Measurements from ENCODE around the gene PCBP2. TPM values are rescaled to one million over a fixed set of nuclear protein-coding genes. Genes with fewer than 3 reads are reported as not detected.

Gene PCBP2
- total and polyA plus RNA-seq, 4 experiments from 2014 or later = 88.0 to 858 (median 483) TPM

DNA sequence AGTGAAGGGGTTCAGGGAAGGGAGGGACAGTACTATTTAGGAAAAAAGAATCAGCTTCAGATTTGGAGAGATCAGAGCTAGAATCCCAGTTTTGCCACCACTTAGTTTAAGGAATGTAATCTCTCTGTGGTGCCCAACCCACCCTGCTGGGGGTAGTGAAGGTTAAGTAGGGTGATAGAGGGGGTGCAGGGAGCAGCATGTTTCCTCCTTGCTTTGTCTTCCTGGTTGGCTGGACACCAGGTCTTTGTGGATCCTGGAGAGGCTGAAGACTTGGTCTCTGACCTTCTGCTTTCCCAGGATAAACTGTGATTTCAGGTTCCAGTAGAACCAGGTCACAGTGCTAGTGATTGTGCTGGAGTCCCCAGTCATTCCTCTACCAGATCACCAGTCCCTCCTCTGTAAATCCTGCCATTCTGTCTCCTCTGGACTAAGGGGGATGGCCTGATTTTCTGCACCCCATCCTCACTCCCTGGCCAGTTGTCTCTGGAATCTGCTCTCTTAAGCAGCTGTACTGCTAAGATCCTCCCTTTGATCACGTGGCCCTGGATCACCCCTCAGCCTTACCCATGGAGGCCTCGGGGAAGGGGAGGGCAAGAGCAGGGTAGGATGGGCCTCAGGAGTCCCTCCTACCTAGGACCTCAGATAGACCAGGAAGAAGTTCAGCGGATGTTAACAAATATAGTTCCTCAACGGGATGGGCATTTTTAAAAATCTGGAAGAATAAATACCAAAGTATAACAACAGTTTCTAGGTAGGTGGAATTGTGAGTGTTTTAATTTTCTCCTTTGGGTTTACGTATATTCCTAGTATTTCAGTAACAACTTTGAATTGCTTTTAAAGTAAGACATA lies 44.2 kb downstream of the PCBP2 start:
- Mint-ChIP-seq H3K4me3 (peak overlapping the region in 7 of 8 donors; percentile 0 to 49 (median 23)), H3K27me3 (no peaks in the 10 kb centered on the region), H3K27ac (peak overlapping the region in 4 of 7 donors; percentile 42 to 80 (median 54)), H3K9me3 (no peaks in the 10 kb centered on the region), H3K36me3 (peaks cover 0 to 4% of the 10 kb centered on the region in 2 donors), H3K4me1 (peaks cover 28 to 77% (median 55%) of the 10 kb centered on the region in 4 donors)
- Histone ChIP-seq H3K9me3 (ENCODE audit: control insufficient read depth in 1 of 2, low read length in 2 of 2) (no peaks in the 10 kb centered on the region), H3K27ac (ENCODE audit: low read depth, low read length) (no peak overlapping the region), H3K36me3 (ENCODE audit: insufficient read depth, low read length) (no peaks in the 10 kb centered on the region), H3K4me1 (ENCODE audit: insufficient read depth, low read length) (peaks cover 46% of the 10 kb centered on the region), H3K27me3 (ENCODE audit: insufficient read depth, low read length) (no peaks in the 10 kb centered on the region), H3K4me3 (ENCODE audit: low read length in 2 of 2) (no peak overlapping the region)
- POLR2A ChIA-PET (ENCODE audit: partially characterized antibody) = interaction anchor here (0.6 to 7.2 kb wide), 3 partner anchors 43 to 116 kb away, joined by 3 to 54 read pairs (median 5); partner anchors contain the start of genes PRR13 and SP1
- CTCF ChIA-PET (ENCODE audit: partially characterized antibody) = interaction anchor here (5.5 kb wide), 1 partner anchor 13 kb away, joined by 27 read pairs; no protein-coding TSS in a partner anchor
- intact Hi-C loops (cut with micrococcal nuclease) = no loop called here
- no peak for DNase-seq

DNA sequence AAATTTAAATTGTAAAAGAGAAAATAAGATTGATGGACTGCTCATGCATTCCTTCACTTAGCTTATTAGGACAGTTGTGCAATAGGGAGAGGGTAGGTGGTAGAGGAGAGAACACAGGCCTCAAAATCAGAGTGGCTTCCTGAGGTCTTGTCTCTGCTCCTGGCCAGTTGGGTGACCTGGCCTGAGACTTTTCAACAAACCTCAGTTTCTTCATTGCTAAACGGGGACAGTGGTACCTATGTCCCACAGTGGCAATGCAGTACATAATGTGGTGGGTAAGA lies 44.8 kb downstream of the PCBP2 start:
- H3K4me3 ChIP-seq (ENCODE audit: low read length in 2 of 2) = no peak overlapping the region
- Mint-ChIP-seq H3K4me3 (peak overlapping the region in 1 of 8 donors; percentile 0), H3K27me3 (no peaks in the 10 kb centered on the region), H3K27ac (peak overlapping the region in 1 of 7 donors; percentile 42), H3K4me1 (peaks cover 28 to 81% (median 55%) of the 10 kb centered on the region in 4 donors), H3K9me3 (no peaks in the 10 kb centered on the region), H3K36me3 (peaks cover 0 to 4% of the 10 kb centered on the region in 2 donors)
- H3K4me1 ChIP-seq (ENCODE audit: insufficient read depth, low read length) = peaks cover 50% of the 10 kb centered on the region
- H3K36me3 ChIP-seq (ENCODE audit: insufficient read depth, low read length) = no peaks in the 10 kb centered on the region
- POLR2A ChIA-PET (ENCODE audit: partially characterized antibody) = interaction anchor here (6.2 to 7.2 kb wide), 2 partner anchors 55 to 174 kb away, joined by 54 to 75 read pairs; partner anchors contain the start of genes AAAS and PRR13
- intact Hi-C loops (cut with micrococcal nuclease) = no loop called here
- CTCF ChIA-PET (ENCODE audit: partially characterized antibody) = no interaction called here
- no peaks in the 10 kb centered on the region for H3K27me3 ChIP-seq (ENCODE audit: insufficient read depth, low read length)
- no peak for DNase-seq
- no peaks in the 10 kb centered on the region for H3K9me3 ChIP-seq (ENCODE audit: control insufficient read depth in 1 of 2, low read length in 2 of 2)
- no peak overlapping the region for H3K27ac ChIP-seq (ENCODE audit: low read depth, low read length)

- H3K36me3 ChIP-seq (ENCODE audit: insufficient read depth, low read length) = no peaks in the 10 kb centered on the region
- ChIA-PET POLR2A (ENCODE audit: partially characterized antibody) (interaction anchor here (1.0 to 7.2 kb wide), 8 partner anchors 7 to 175 kb away, joined by 4 to 75 read pairs (median 48); partner anchors contain the start of genes AAAS, PRR13 and SP1), CTCF (ENCODE audit: partially characterized antibody) (interaction anchor here (1.2 to 1.4 kb wide), 2 partner anchors 16 to 176 kb away, joined by 3 to 5 read pairs; partner anchors contain the start of gene AAAS)
- intact Hi-C loops (cut with micrococcal nuclease) = no loop called here
- no peak for DNase-seq
- H3K27me3 ChIP-seq (ENCODE audit: insufficient read depth, low read length) = no peaks in the 10 kb centered on the region
- Mint-ChIP-seq H3K27me3 (no peaks in the 10 kb centered on the region), H3K27ac (peak overlapping the region in 4 of 7 donors; percentile 43 to 93 (median 88)), H3K4me3 (peak overlapping the region in 7 of 8 donors; percentile 20 to 93 (median 86)), H3K4me1 (peaks cover 26 to 80% (median 55%) of the 10 kb centered on the region in 4 donors), H3K36me3 (peaks cover 0 to 4% of the 10 kb centered on the region in 2 donors), H3K9me3 (no peaks in the 10 kb centered on the region)
- H3K9me3 ChIP-seq (ENCODE audit: control insufficient read depth in 1 of 2, low read length in 2 of 2) = no peaks in the 10 kb centered on the region
- no peak overlapping the region for H3K4me3 ChIP-seq (ENCODE audit: low read length in 2 of 2)
- no peak overlapping the region for H3K27ac ChIP-seq (ENCODE audit: low read depth, low read length)
- peaks cover 57% of the 10 kb centered on the region for H3K4me1 ChIP-seq (ENCODE audit: insufficient read depth, low read length)
These were observed 45.6 kb downstream of the PCBP2 start for GRCh38 chr12:53497461-53497860.

DNA sequence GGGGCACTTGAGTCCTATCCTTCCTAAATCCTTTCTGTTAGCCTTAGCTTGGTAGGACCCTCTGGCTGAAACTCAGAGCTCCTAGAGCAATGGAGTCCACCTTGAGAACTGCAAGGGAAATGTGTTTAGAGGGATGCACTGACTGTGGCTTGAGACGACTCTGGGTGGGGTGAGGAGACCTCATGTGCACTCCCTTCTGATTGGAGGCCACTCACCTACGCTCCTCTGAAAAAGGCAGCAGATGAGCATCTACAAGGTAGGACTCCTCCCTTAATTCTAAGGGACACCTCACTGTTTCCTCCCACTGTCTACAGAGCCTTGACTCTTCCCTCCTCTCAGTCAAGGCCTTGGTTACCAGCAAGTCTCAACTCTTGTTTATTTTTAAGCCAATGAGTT lies 46.3 kb downstream of the PCBP2 start:
- H3K27me3 ChIP-seq (ENCODE audit: insufficient read depth, low read length) = no peaks in the 10 kb centered on the region
- peak overlapping the region; percentile 83 to 97 (median 93) for H3K27ac Mint-ChIP-seq
- intact Hi-C loops (cut with micrococcal nuclease) = no loop called here
- no peaks in the 10 kb centered on the region for H3K27me3 Mint-ChIP-seq
- H3K4me3 Mint-ChIP-seq = peak overlapping the region; percentile 82 to 93 (median 92)
- peaks cover 0 to 4% of the 10 kb centered on the region in 2 donors for H3K36me3 Mint-ChIP-seq
- peaks cover 24 to 77% (median 54%) of the 10 kb centered on the region in 4 donors for H3K4me1 Mint-ChIP-seq
- no peaks in the 10 kb centered on the region for H3K9me3 ChIP-seq (ENCODE audit: control insufficient read depth in 1 of 2, low read length in 2 of 2)
- ChIA-PET POLR2A (ENCODE audit: partially characterized antibody) (interaction anchor here (0.6 to 7.2 kb wide), 10 partner anchors 8 to 424 kb away, joined by 3 to 75 read pairs (median 40); partner anchors contain the start of genes AAAS, PRR13 and SP1), CTCF (ENCODE audit: partially characterized antibody) (interaction anchor here (0.6 to 1.4 kb wide), 3 partner anchors 12 to 177 kb away, joined by 3 to 5 read pairs (median 3); partner anchors contain the start of gene AAAS)
- peak overlapping the region; percentile 36 to 79 for H3K4me3 ChIP-seq (ENCODE audit: low read length in 2 of 2)
- DNase-seq = no peak
- peaks cover 56% of the 10 kb centered on the region for H3K4me1 ChIP-seq (ENCODE audit: insufficient read depth, low read length)
- H3K36me3 ChIP-seq (ENCODE audit: insufficient read depth, low read length) = no peaks in the 10 kb centered on the region
- H3K27ac ChIP-seq (ENCODE audit: low read depth, low read length) = no peak overlapping the region
- no peaks in the 10 kb centered on the region for H3K9me3 Mint-ChIP-seq

GRCh38 chr12:53499266-53500141 lies 47.6 kb downstream of the PCBP2 start, which contains the start of gene MAP3K12:
Gene MAP3K12, minus strand, starts transcription at chr12:53499458. Its CDS starts 12,067 bp downstream, at chr12:53487391.
- Mint-ChIP-seq H3K27me3 (no peaks in the 10 kb centered on the region), H3K4me1 (peaks cover 16 to 64% (median 44%) of the 10 kb centered on the region in 4 donors), H3K4me3 (peak within 1 kb of the TSS; percentile 91 to 98 (median 92)), H3K9me3 (peaks cover 0 to 4% (median 0%) of the 10 kb centered on the region in 8 donors), H3K27ac (peak within 1 kb of the TSS; percentile 92 to 100 (median 99)), H3K36me3 (peaks cover 0 to 10% of the 10 kb centered on the region in 2 donors)
- Histone ChIP-seq H3K36me3 (ENCODE audit: insufficient read depth, low read length) (no peaks in the 10 kb centered on the region), H3K4me3 (ENCODE audit: low read length in 2 of 2) (peak within 1 kb of the TSS; percentile 79 to 91), H3K4me1 (ENCODE audit: insufficient read depth, low read length) (peaks cover 43% of the 10 kb centered on the region), H3K27me3 (ENCODE audit: insufficient read depth, low read length) (no peaks in the 10 kb centered on the region), H3K9me3 (ENCODE audit: control insufficient read depth in 1 of 2, low read length in 2 of 2) (no peaks in the 10 kb centered on the region), H3K27ac (ENCODE audit: low read depth, low read length) (peak within 1 kb of the TSS; percentile 98)
- ChIA-PET POLR2A (ENCODE audit: partially characterized antibody) (interaction anchor here (0.7 to 7.2 kb wide), 21 partner anchors 9 to 493 kb away, joined by 3 to 75 read pairs (median 19); partner anchors contain the start of genes AAAS, ATF7, ATP5MC2 and CSAD), CTCF (ENCODE audit: partially characterized antibody) (interaction anchor here (0.7 to 1.9 kb wide), 4 partner anchors 9 to 175 kb away, joined by 3 to 7 read pairs (median 4); no protein-coding TSS in a partner anchor)
- intact Hi-C loops (cut with micrococcal nuclease) = loop anchor here (1.0 to 2.0 kb wide), 5 partner anchors 47 to 319 kb away; partner anchors contain the start of genes CSAD, PCBP2, PRR13 and ZNF740
- DNase-seq = peak; percentile 56 to 74 (median 61)

DNA sequence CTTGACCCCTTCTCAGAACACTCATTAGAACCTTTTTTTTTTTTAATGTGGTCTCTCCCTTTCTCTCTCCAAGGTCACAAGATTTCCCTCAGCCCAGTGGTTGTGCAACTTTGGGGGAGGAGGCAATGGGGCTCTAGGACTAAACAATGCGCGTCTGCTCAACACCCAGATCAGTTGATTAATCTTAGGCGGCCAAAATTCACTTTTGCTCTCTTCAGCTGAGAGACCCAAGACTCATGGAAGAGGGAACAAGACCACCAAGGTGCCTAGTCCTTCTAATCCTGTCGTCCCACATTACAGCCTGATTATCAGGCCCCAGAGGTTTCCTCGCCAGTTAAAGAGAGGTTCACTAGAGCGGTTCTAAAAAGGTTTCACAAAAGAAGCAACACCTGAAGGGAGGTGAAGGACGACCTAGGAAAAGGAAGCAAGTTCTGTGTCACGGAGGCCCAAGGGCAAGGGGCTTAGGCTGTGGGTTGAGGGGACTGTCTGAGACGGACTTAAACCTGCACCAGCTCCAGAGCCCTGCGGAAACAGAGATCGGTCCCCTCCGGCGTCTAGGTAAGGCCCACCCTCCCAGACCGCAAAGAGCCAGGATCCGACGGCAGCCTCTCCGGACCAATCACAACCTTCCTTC lies 48.4 kb downstream of the PCBP2 start:
- Mint-ChIP-seq H3K27me3 (no peaks in the 10 kb centered on the region), H3K9me3 (peaks cover 0 to 4% (median 0%) of the 10 kb centered on the region in 8 donors), H3K4me1 (peaks cover 17 to 67% (median 46%) of the 10 kb centered on the region in 4 donors), H3K36me3 (peaks cover 0 to 14% of the 10 kb centered on the region in 2 donors), H3K4me3 (peak overlapping the region; percentile 89 to 98 (median 92)), H3K27ac (peak overlapping the region; percentile 92 to 100 (median 99))
- no peaks in the 10 kb centered on the region for H3K27me3 ChIP-seq (ENCODE audit: insufficient read depth, low read length)
- POLR2A ChIA-PET (ENCODE audit: partially characterized antibody) = interaction anchor here (1.0 to 7.2 kb wide), 38 partner anchors 9 to 780 kb away, joined by 3 to 75 read pairs (median 7); partner anchors contain the start of genes AAAS, ATF7, ATP5MC2 and CALCOCO1
- peak overlapping the region; percentile 79 to 91 for H3K4me3 ChIP-seq (ENCODE audit: low read length in 2 of 2)
- peak overlapping the region; percentile 98 for H3K27ac ChIP-seq (ENCODE audit: low read depth, low read length)
- no peaks in the 10 kb centered on the region for H3K9me3 ChIP-seq (ENCODE audit: control insufficient read depth in 1 of 2, low read length in 2 of 2)
- CTCF ChIA-PET (ENCODE audit: partially characterized antibody) = interaction anchor here (0.7 to 2.1 kb wide), 11 partner anchors 9 to 179 kb away, joined by 3 to 10 read pairs (median 6); partner anchors contain the start of gene AAAS
- H3K4me1 ChIP-seq (ENCODE audit: insufficient read depth, low read length) = peaks cover 41% of the 10 kb centered on the region
- DNase-seq = peak in 1 of 5 donors; percentile 66
- no peaks in the 10 kb centered on the region for H3K36me3 ChIP-seq (ENCODE audit: insufficient read depth, low read length)
- intact Hi-C loops (cut with micrococcal nuclease) = loop anchor here (1.0 to 2.0 kb wide), 5 partner anchors 48 to 319 kb away; partner anchors contain the start of genes CSAD, PCBP2, PRR13 and ZNF740

Data from CD4-positive, alpha-beta memory T cell (primary cell).